Transverse colon (tissue), 4 donors: ENCODE results near the gene HOXA2. TPM values are rescaled to one million over a fixed set of nuclear protein-coding genes. Genes with fewer than 3 reads are reported as not detected.

Experiments used
- DNase-seq: peaks from one replicate; pipeline ENCODE4 v3.0.0-alpha.2; 2019
- H3K27ac ChIP-seq, 4 donors: fragments of 200-600 bp; sonication (generic); 2 replicates each; pipeline ENCODE4 v1.5.1; 2016 to 2018; ENCODE audit warnings: inconsistent platforms in 4 of 4
- H3K27me3 ChIP-seq: fragments of 200-600 bp; sonication (generic); 2 replicates; pipeline ENCODE4 v1.5.1; 2017; ENCODE audit warnings: inconsistent platforms
- H3K36me3 ChIP-seq, 4 donors: fragments of 200-600 bp; sonication (generic); 2 replicates each; pipeline ENCODE4 v1.5.1; 2017 to 2019; ENCODE audit warnings: inconsistent platforms in 4 of 4
- H3K4me1 ChIP-seq, 4 donors: fragments of 200-600 bp; sonication (generic); 2 replicates each; pipeline ENCODE4 v1.5.1; 2017 to 2020; ENCODE audit warnings: inconsistent platforms in 4 of 4
- H3K4me3 ChIP-seq, 4 donors: fragments of 200-600 bp; sonication (generic); 1 replicate in 1 of 4; 2 replicates in 3 of 4; pipeline versions ENCODE4 v1.5.1 to v1.6.1; 2017 to 2019; ENCODE audit warnings: inconsistent platforms in 4 of 4
- H3K9me3 ChIP-seq, 2 donors: fragments of 200-600 bp; sonication (generic); 2 replicates each; pipeline ENCODE4 v1.5.1; 2017 to 2019; ENCODE audit warnings: inconsistent platforms in 2 of 2
- CTCF ChIP-seq, 5 experiments: fragments of 200-600 bp in 3 of 5; fragments of 450-650 bp in 2 of 5; sonication (generic) in 3 of 5; IDR thresholded peaks; 1 replicate in 2 of 5; 2 replicates in 3 of 5; pipeline ENCODE4 v1.5.1; 2016 to 2017; ENCODE audit warnings: antibody characterized with exemption in 5 of 5, inconsistent platforms in 3 of 5, mild to moderate bottlenecking in 2 of 5, moderate library complexity in 1 of 5
- EP300 ChIP-seq: sonication (generic); formaldehyde crosslinking; IDR thresholded peaks from one replicate; pipeline ENCODE4 v1.6.1; 2017; ENCODE audit warnings: antibody characterized with exemption, low read depth
- POLR2A ChIP-seq: fragments of 450-650 bp; IDR thresholded peaks from one replicate; pipeline ENCODE4 v1.6.1; 2016; ENCODE audit warnings: antibody characterized with exemption, mild to moderate bottlenecking, moderate library complexity
- POLR2AphosphoS5 ChIP-seq, 3 donors: sonication (generic); formaldehyde crosslinking; IDR thresholded peaks; one replicate each; pipeline ENCODE4 v1.6.1; 2016; ENCODE audit warnings: antibody characterized with exemption in 3 of 3
- WGBS, 2 donors: methylation state at CpG; one replicate each; pipeline ENCODE4 v1.1.5; 2018; ENCODE audit warnings: low coverage in 1 of 2; 5-methylcytosine and 5-hydroxymethylcytosine counted together
- in situ Hi-C, 4 donors: fragments of 200-750 bp; cut with MboI; loops; one replicate each; pipeline versions ENCODE4 v1.15.0 to v1.15.1; 2017; ENCODE audit warnings: low sequenced_read_pairs in 3 of 4, low pct_ligation_motif_present in 1 of 4, low pct_unique_long_range_greater_than_20kb in 1 of 4
- intact Hi-C: fragments of 100-400 bp; cut with DNase I; formaldehyde crosslinking; loops from one replicate; pipeline ENCODE4 v1.15.1; 2023; ENCODE audit warnings: low total_unique reads
- small RNA-seq, 4 donors: library from RNA; depleted of rRNA; stranded (forward); fragments of <200 nt; gene quantifications; one replicate each; pipeline ENCODE3, GENCODE V24; 2016
- total RNA-seq, 4 donors: library from RNA; depleted of rRNA; stranded (reverse); fragments of >200 nt; gene quantifications; one replicate each; pipeline ENCODE4 v1.1.0, GENCODE V29; 2016

The HOXA2 gene
- total RNA-seq, 4 donors from 2014 or later = 2.7 to 16.1 (median 5.2) TPM

GRCh38 chr7:27053153-27053552 lies 49.3 kb downstream of the HOXA2 start:
- DNase-seq = no peak
- Histone ChIP-seq H3K4me3 (no peak overlapping the region), H3K4me1 (no peaks in the 10 kb centered on the region), H3K36me3 (no peaks in the 10 kb centered on the region), H3K27ac (no peak overlapping the region), H3K9me3 (no peaks in the 10 kb centered on the region), H3K27me3 (no peaks in the 10 kb centered on the region)
- 60% methylated on average over 3 of the region's 3 CpGs; no CpG with 5 or more reads in 1 of the 2 donors for WGBS, 2 donors
- in situ Hi-C loops = no loop called here
- TF ChIP-seq EP300 = no peak
- TF ChIP-seq CTCF (IDR thresholded peaks at IDR 0.05) = no peak
- TF ChIP-seq POLR2AphosphoS5 (IDR thresholded peaks at IDR 0.05) = no peak
- no peak for TF ChIP-seq POLR2A
- intact Hi-C loops = no loop called here

- in situ Hi-C loops = no loop called here
Observed at GRCh38 chr7:27051451-27051850, 51.0 kb downstream of the HOXA2 start.

More at GRCh38 chr7:27051451-27051850, 51.0 kb downstream of the HOXA2 start:
- WGBS, 2 donors = 67 to 85% methylated on average over 1 to 4 of the region's 4 CpGs
- Histone ChIP-seq H3K36me3 (no peaks in the 10 kb centered on the region), H3K27ac (no peak overlapping the region), H3K4me3 (no peak overlapping the region), H3K4me1 (no peaks in the 10 kb centered on the region), H3K9me3 (no peaks in the 10 kb centered on the region), H3K27me3 (no peaks in the 10 kb centered on the region)
- TF ChIP-seq POLR2A (no peak), CTCF (IDR thresholded peaks at IDR 0.05) (no peak), POLR2AphosphoS5 (IDR thresholded peaks at IDR 0.05) (no peak), EP300 (no peak)
- DNase-seq = no peak
- intact Hi-C loops = no loop called here

Small RNAs within 50 kb of the gene (small RNA-seq; reads per million reads assigned to genes)
- gene AC004080.5 (0 reads per million in 4 donors), gene RF01977 (0 reads per million in 4 donors)

Other genes with a start within 250 kb of the HOXA2 start
- gene SKAP2, start 238.1 kb downstream of the HOXA2 start, total RNA-seq = 10 to 100 TPM in 3 of 4 donors, 1 to 10 TPM in 1; 2.6 to 35.2 (median 23.8) TPM
- gene HOXA1, start 6.7 kb downstream of the HOXA2 start, total RNA-seq = 1 to 10 TPM; 1.4 to 3.2 (median 1.8) TPM
- 10 to 100 TPM in 2 of 4 donors, 1 to 10 TPM in 2; 3.5 to 42.4 (median 10.6) TPM for gene HOXA4, start 28.1 kb upstream of the HOXA2 start, total RNA-seq
- 10 to 100 TPM; 18.3 to 89.8 (median 31.6) TPM for gene HOXA5, start 41.0 kb upstream of the HOXA2 start, total RNA-seq
- 10 to 100 TPM; 12.9 to 27.8 (median 17.3) TPM for gene HOXA6, start 45.1 kb upstream of the HOXA2 start, total RNA-seq
- 10 to 100 TPM; 14.1 to 27.3 (median 15.7) TPM for gene HOXA3, start 49.9 kb upstream of the HOXA2 start, total RNA-seq
- 10 to 100 TPM in 3 of 4 donors, 1 to 10 TPM in 1; 7.0 to 22.9 (median 12.8) TPM for gene HOXA7, start 54.0 kb upstream of the HOXA2 start, total RNA-seq
- gene HOXA9, start 62.9 kb upstream of the HOXA2 start, total RNA-seq = 100 to 1,000 TPM in 1 of 4 donors, 10 to 100 TPM in 3; 19.5 to 130 (median 50.6) TPM
- gene HOXA10, start 71.6 kb upstream of the HOXA2 start, total RNA-seq = 10 to 100 TPM; 19.8 to 68.9 (median 36.4) TPM
- gene HOXA11, start 82.5 kb upstream of the HOXA2 start, total RNA-seq = 10 to 100 TPM in 1 of 4 donors, 1 to 10 TPM in 3; 4.5 to 21.3 (median 7.7) TPM
- 10 to 100 TPM; 22.5 to 69.9 (median 38.7) TPM for gene HOXA13, start 97.4 kb upstream of the HOXA2 start, total RNA-seq
- gene EVX1, start 140.1 kb upstream of the HOXA2 start, total RNA-seq = 10 to 100 TPM in 1 of 4 donors, 1 to 10 TPM in 2, not detected in 1; 1.4 to 17.2 (median 3.4) TPM